ENCODE results near the gene TSHZ3. TPM values are rescaled to one million over a fixed set of nuclear protein-coding genes. Genes with fewer than 3 reads are reported as not detected.

TSHZ3 gene
- total and polyA plus RNA-seq, 2 of the 13 experiments (the other 11 are each of a cell fraction or from before 2014, with no cell fraction given), result not detected

- TF ChIP-seq TCF12 (IDR thresholded peaks at IDR 0.05) (no peak), TCF12 (CRISPR knock-in tag; IDR thresholded peaks at IDR 0.05) (no peak), ARNTL (CRISPR knock-in tag; IDR thresholded peaks at IDR 0.05) (no peak), ZNF136 (CRISPR knock-in tag; IDR thresholded peaks at IDR 0.05; ENCODE audit: low read depth) (no peak), ZNF747 (CRISPR knock-in tag; IDR thresholded peaks at IDR 0.05; ENCODE audit: borderline replicate concordance) (no peak), ZNF549 (CRISPR knock-in tag; IDR thresholded peaks at IDR 0.05) (no peak), GPBP1L1 (CRISPR knock-in tag; IDR thresholded peaks at IDR 0.05) (no peak), ZNF780A (CRISPR knock-in tag; IDR thresholded peaks at IDR 0.05) (no peak), ZNF737 (CRISPR knock-in tag; IDR thresholded peaks at IDR 0.05; ENCODE audit: borderline replicate concordance) (no peak)
These were observed 3.1 kb upstream of the TSHZ3 start (continued) for GRCh38 chr19:31352296-31352781.

GRCh38 chr19:31351855-31352195 lies 2.6 kb upstream of the TSHZ3 start:
- POLR2A ChIA-PET, result no interaction called here
- Histone ChIP-seq H3K36me3 (replicated peaks in 1 of 2; ENCODE audit: control insufficient read depth in 1 of 2, insufficient read depth in 2 of 2, low read length in 2 of 2) (no peaks in the 10 kb centered on the region), H3K9me3 (ENCODE audit: low read length) (no peaks in the 10 kb centered on the region), H2AFZ (ENCODE audit: low read length) (no peak overlapping the region), H3K4me3 (replicated peaks in 1 of 3; ENCODE audit: insufficient read depth in 1 of 3, low read depth in 2 of 3, low read length in 3 of 3) (no peak overlapping the region), H3K9ac (ENCODE audit: insufficient read depth, low read depth, low read length) (no peak overlapping the region), H3K27me3 (ENCODE audit: control insufficient read depth in 1 of 2, insufficient read depth in 2 of 2, low read length in 2 of 2) (peaks cover 4 to 77% of the 10 kb centered on the region in 2 experiments; a peak in 3 of 5 replicates), H3K4me2 (ENCODE audit: low read depth, low read length) (no peak overlapping the region), H3K27ac (ENCODE audit: extremely low read length, insufficient read depth, low read length) (no peak overlapping the region), H4K20me1 (ENCODE audit: insufficient read depth, low read length) (no peaks in the 10 kb centered on the region), H3K4me1 (ENCODE audit: insufficient read depth, low read length) (no peaks in the 10 kb centered on the region), H3K79me2 (ENCODE audit: insufficient read depth, low read length) (no peaks in the 10 kb centered on the region)
- FAIRE-seq (no peak), ATAC-seq (no peak), DNase-seq (ENCODE audit: low spot score) (no peak)
- TF ChIP-seq ZNF639 (CRISPR knock-in tag; conservative IDR thresholded peaks at IDR 0.05) (no peak), ZNF34 (CRISPR knock-in tag; IDR thresholded peaks at IDR 0.05; ENCODE audit: borderline replicate concordance) (no peak), ZNF816 (CRISPR knock-in tag; IDR thresholded peaks at IDR 0.05; ENCODE audit: borderline replicate concordance) (no peak)
- in situ Hi-C loops (cut with HindIII; ENCODE audit: extremely low pct_ligation_motif_present, low pct_unique_long_range_greater_than_20kb), result no loop called here
- no TSS peak for BruUV-seq (replicated peaks)
- WGBS (ENCODE audit: low lambda C conversion rate), result 77% methylated on average over 25 of the region's 29 CpGs
- CTCF ChIA-PET (ENCODE audit: low intra/inter-chr PET ratio, low total read pairs), result no interaction called here
- intact Hi-C loops (cut with micrococcal nuclease; ENCODE audit: unreplicated experiment), result no loop called here

All from HepG2 (cell line).